HG03378 (cell line): ENCODE measurements around the gene ROBO4.
A peak's percentile ranks its signal among the peaks of the same experiment; 100 is the strongest.

Source experiments
- ATAC-seq: cut with Tn5 transposase; IDR thresholded peaks from one replicate; pipeline ENCODE4 v1.9.1; 2021; ENCODE audit warnings: mild to moderate bottlenecking, moderate library complexity; ENCODE audit not compliant: unreplicated experiment

ROBO4 gene

GRCh38 chr11:124890683-124891372 is 6.8 kb downstream of the ROBO4 start:
- no peak for ATAC-seq

- no peak for ATAC-seq
Observed at GRCh38 chr11:124890151-124890550, 7.5 kb downstream of the ROBO4 start.

GRCh38 chr11:124889191-124890091 is 8.2 kb downstream of the ROBO4 start:
- no peak for ATAC-seq

GRCh38 chr11:124887667-124888013 is 10.0 kb downstream of the ROBO4 start:
- ATAC-seq, result no peak

GRCh38 chr11:124886978-124887666 is 10.5 kb downstream of the ROBO4 start:
- ATAC-seq, result no peak

- no peak for ATAC-seq
Observed at GRCh38 chr11:124886476-124886875, 11.2 kb downstream of the ROBO4 start.

- ATAC-seq, result no peak
Observed at GRCh38 chr11:124884869-124885479, 12.7 kb downstream of the ROBO4 start.

- ATAC-seq, result no peak
Observed at GRCh38 chr11:124884340-124884739, 13.3 kb downstream of the ROBO4 start.

GRCh38 chr11:124882339-124883071 is 15.2 kb downstream of the ROBO4 start:
- no peak for ATAC-seq

- no peak for ATAC-seq
Observed at GRCh38 chr11:124880958-124881357, 16.7 kb downstream of the ROBO4 start.

GRCh38 chr11:124880290-124880611 is 17.4 kb downstream of the ROBO4 start:
- ATAC-seq, result no peak

- no peak for ATAC-seq
Observed at GRCh38 chr11:124879493-124880289, 18.0 kb downstream of the ROBO4 start.

GRCh38 chr11:124878759-124879492 is 18.7 kb downstream of the ROBO4 start:
- ATAC-seq, result no peak

- no peak for ATAC-seq
Observed at GRCh38 chr11:124877910-124878758, 19.5 kb downstream of the ROBO4 start.

- ATAC-seq, result no peak
Observed at GRCh38 chr11:124877631-124877909, 20.1 kb downstream of the ROBO4 start.

GRCh38 chr11:124876818-124877630 is 20.6 kb downstream of the ROBO4 start:
- no peak for ATAC-seq

GRCh38 chr11:124875943-124876817 is 21.5 kb downstream of the ROBO4 start:
- peak; percentile 72 for ATAC-seq
